GM18507 (cell line): Measurements from ENCODE around the gene NOD1.
"Not testable (repeated sequence)": the region's sequence is repeated elsewhere in the genome, so short reads cannot be mapped to it uniquely, and the experiment has no call there.

ENCODE experiments used
- DNase-seq: peaks from one replicate; pipeline ENCODE4 v3.0.0; 2011; ENCODE audit warnings: low read depth; ENCODE audit not compliant: insufficient read length; ENCODE audit errors: extremely low spot score
- FAIRE-seq: peaks from 2 replicates; lab custom pipeline; 2011; peaks lifted over from hg19 to GRCh38; lab: Jason Lieb, UNC

NOD1 gene

GRCh38 chr7:30390736-30391636 is 87.6 kb downstream of the NOD1 start:
- DNase-seq, result no peak
- no peak for FAIRE-seq

- DNase-seq, result no peak
- no peak for FAIRE-seq
Observed at GRCh38 chr7:30389791-30390190, 88.8 kb downstream of the NOD1 start.

GRCh38 chr7:30382607-30383006 is 96.0 kb downstream of the NOD1 start:
- FAIRE-seq (no peak), DNase-seq (no peak)

GRCh38 chr7:30380824-30381223 is 97.8 kb downstream of the NOD1 start:
- not testable (repeated sequence) for FAIRE-seq, DNase-seq

- FAIRE-seq (no peak), DNase-seq (no peak)
Observed at GRCh38 chr7:30380294-30380693, 98.3 kb downstream of the NOD1 start.

- DNase-seq, result no peak
- FAIRE-seq, result no peak
Observed at GRCh38 chr7:30379741-30380140, 98.8 kb downstream of the NOD1 start.

- FAIRE-seq (no peak), DNase-seq (no peak)
Observed at GRCh38 chr7:30379131-30379530, 99.5 kb downstream of the NOD1 start.

- no peak for FAIRE-seq
- DNase-seq, result no peak
Observed at GRCh38 chr7:30378275-30378674, 100.3 kb downstream of the NOD1 start.
